Measurements from ENCODE around the gene PDZD2. TPM values are rescaled to one million over a fixed set of nuclear protein-coding genes. Genes with fewer than 3 reads are reported as not detected.
"Not testable (repeated sequence)": the region's sequence is repeated elsewhere in the genome, so short reads cannot be mapped to it uniquely, and the experiment has no call there.

PDZD2 gene
- total RNA-seq, 3 donors from 2014 or later, result 1.8 to 10.1 (median 2.1) TPM

GRCh38 chr5:32109236-32109635, 470.3 kb downstream of the PDZD2 start:
- Histone ChIP-seq H3K36me3 (ENCODE audit: low read depth) (no peaks in the 10 kb centered on the region), H3K9me3 (no peaks in the 10 kb centered on the region), H3K4me3 (no peak overlapping the region), H3K4me1 (ENCODE audit: low read depth) (no peaks in the 10 kb centered on the region)
- ATAC-seq (peak; percentile 25), DNase-seq (no peak)
- intact Hi-C loops (cut with DNase I, micrococcal nuclease), result no loop called here
- TF ChIP-seq CTCF (IDR thresholded peaks at IDR 0.05), result no peak

- no peak overlapping the region for H3K4me3 ChIP-seq
- intact Hi-C loops (cut with DNase I, micrococcal nuclease), result no loop called here
- DNase-seq, result no peak
- H3K4me1 ChIP-seq (ENCODE audit: low read depth), result no peaks in the 10 kb centered on the region
- H3K36me3 ChIP-seq (ENCODE audit: low read depth), result no peaks in the 10 kb centered on the region
- ATAC-seq, result no peak
- no peaks in the 10 kb centered on the region for H3K9me3 ChIP-seq
- TF ChIP-seq CTCF (IDR thresholded peaks at IDR 0.05), result no peak
Observed at GRCh38 chr5:32110111-32110696, 471.3 kb downstream of the PDZD2 start.

GRCh38 chr5:32115985-32116384, 477.1 kb downstream of the PDZD2 start:
- ATAC-seq (peak; percentile 24), DNase-seq (peak in 1 of 3 donors; percentile 9)
- intact Hi-C loops (cut with DNase I, micrococcal nuclease), result no loop called here
- no peak overlapping the region for H3K4me3 ChIP-seq
- no peaks in the 10 kb centered on the region for H3K9me3 ChIP-seq
- no peak for TF ChIP-seq CTCF (IDR thresholded peaks at IDR 0.05)
- no peaks in the 10 kb centered on the region for H3K4me1 ChIP-seq (ENCODE audit: low read depth)
- no peaks in the 10 kb centered on the region for H3K36me3 ChIP-seq (ENCODE audit: low read depth)

GRCh38 chr5:32116574-32117313, 477.8 kb downstream of the PDZD2 start:
- Histone ChIP-seq H3K4me1 (ENCODE audit: low read depth) (no peaks in the 10 kb centered on the region), H3K36me3 (ENCODE audit: low read depth) (no peaks in the 10 kb centered on the region), H3K4me3 (no peak overlapping the region), H3K9me3 (no peaks in the 10 kb centered on the region)
- intact Hi-C loops (cut with DNase I, micrococcal nuclease), result no loop called here
- DNase-seq, result no peak
- ATAC-seq, result no peak
- no peak for TF ChIP-seq CTCF (IDR thresholded peaks at IDR 0.05)

- intact Hi-C loops (cut with DNase I, micrococcal nuclease); H3K4me3 ChIP-seq; DNase-seq; H3K36me3 ChIP-seq (ENCODE audit: low read depth); ATAC-seq; H3K4me1 ChIP-seq (ENCODE audit: low read depth); H3K9me3 ChIP-seq: not testable (repeated sequence)
Observed at GRCh38 chr5:32118922-32119321, 480.0 kb downstream of the PDZD2 start.

- DNase-seq (no peak), ATAC-seq (no peak)
- H3K4me1 ChIP-seq (ENCODE audit: low read depth), result no peaks in the 10 kb centered on the region
- no peak for TF ChIP-seq CTCF (IDR thresholded peaks at IDR 0.05)
- H3K9me3 ChIP-seq, result no peaks in the 10 kb centered on the region
- peaks cover 3% of the 10 kb centered on the region for H3K36me3 ChIP-seq (ENCODE audit: low read depth)
- no peak overlapping the region for H3K4me3 ChIP-seq
- intact Hi-C loops (cut with DNase I, micrococcal nuclease), result no loop called here
Observed at GRCh38 chr5:32123058-32123805, 484.3 kb downstream of the PDZD2 start.
